Measurements from ENCODE around the gene WNT10A. TPM values are rescaled to one million over a fixed set of nuclear protein-coding genes. Genes with fewer than 3 reads are reported as not detected.

WNT10A gene
- total RNA-seq, 2 experiments from 2014 or later, result 4.8 to 6.6 TPM

DNA sequence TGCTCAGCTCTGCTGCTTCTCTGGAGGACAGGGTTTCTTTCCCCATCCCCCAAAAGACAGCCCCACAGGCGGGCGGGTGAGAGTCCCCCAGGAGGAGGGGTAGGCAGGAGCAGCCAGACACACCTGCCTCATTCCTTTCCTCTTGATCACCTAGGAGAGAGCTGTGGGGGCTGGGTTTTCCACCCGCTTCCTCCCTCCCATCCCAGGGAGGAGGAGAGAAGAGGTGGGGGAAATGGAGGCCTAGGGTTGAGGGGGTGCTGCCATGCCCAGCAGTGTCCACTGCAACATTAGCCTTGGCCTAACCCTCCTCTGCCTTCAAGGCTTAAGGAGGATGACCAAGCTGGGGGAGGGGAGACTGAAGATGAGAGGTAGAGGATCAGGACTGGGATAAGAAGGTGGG lies 14.7 kb downstream of the WNT10A start:
- H3K4me1 Mint-ChIP-seq (ENCODE audit: low read depth), result peaks cover 60% of the 10 kb centered on the region
- H3K27me3 Mint-ChIP-seq, result peaks cover 14% of the 10 kb centered on the region
- intact Hi-C loops (cut with DNase I, micrococcal nuclease), result no loop called here
- CTCF ChIA-PET, result interaction anchor here (0.7 to 11.9 kb wide), 3 partner anchors 15 to 400 kb away, joined by 3 to 500 read pairs (median 26); partner anchors contain the start of gene WNT10A
- H3K36me3 Mint-ChIP-seq (ENCODE audit: low read depth), result no peaks in the 10 kb centered on the region
- ATAC-seq (ENCODE audit: poor library complexity), result no peak
- POLR2A ChIA-PET, result interaction anchor here (0.8 to 10.3 kb wide), 3 partner anchors 17 to 224 kb away, joined by 4 to 455 read pairs (median 6); partner anchors contain the start of genes RNF25, STK36 and WNT10A
- Histone ChIP-seq H3K9me3 (ENCODE audit: control insufficient read depth in 1 of 2, insufficient read depth in 1 of 2, low read length in 2 of 2) (no peaks in the 10 kb centered on the region), H3K27ac (ENCODE audit: low read depth in 1 of 2, low read length in 2 of 2) (peak overlapping the region in 1 of 2 donors; percentile 74), H3K36me3 (ENCODE audit: insufficient read depth, low read length) (peaks cover 3% of the 10 kb centered on the region), H3K27me3 (ENCODE audit: control insufficient read depth in 1 of 2, insufficient read depth in 2 of 2, low read length in 2 of 2) (peaks cover 6 to 7% of the 10 kb centered on the region in 2 experiments), H3K4me3 (ENCODE audit: low read length) (no peak overlapping the region), H3K4me1 (ENCODE audit: insufficient read depth, low read length) (peaks cover 73% of the 10 kb centered on the region)
- H3K9me3 Mint-ChIP-seq, result no peaks in the 10 kb centered on the region
- no peak for TF ChIP-seq CTCF (IDR thresholded peaks at IDR 0.05)
- H3K4me3 Mint-ChIP-seq, result peak overlapping the region; percentile 78
- no peak for DNase-seq
- H3K27ac Mint-ChIP-seq, result peak overlapping the region; percentile 91

GRCh38 chr2:218895759-218896500 lies 15.3 kb downstream of the WNT10A start:
- Histone ChIP-seq H3K36me3 (ENCODE audit: insufficient read depth, low read length) (peaks cover 3% of the 10 kb centered on the region), H3K4me3 (ENCODE audit: low read length) (peak overlapping the region; percentile 61), H3K27ac (ENCODE audit: low read depth in 1 of 2, low read length in 2 of 2) (peak overlapping the region; percentile 74 to 95), H3K9me3 (ENCODE audit: control insufficient read depth in 1 of 2, insufficient read depth in 1 of 2, low read length in 2 of 2) (no peaks in the 10 kb centered on the region), H3K27me3 (ENCODE audit: control insufficient read depth in 1 of 2, insufficient read depth in 2 of 2, low read length in 2 of 2) (peaks cover 6 to 12% of the 10 kb centered on the region in 2 experiments), H3K4me1 (ENCODE audit: insufficient read depth, low read length) (peaks cover 73% of the 10 kb centered on the region)
- Mint-ChIP-seq H3K4me3 (peak overlapping the region; percentile 78), H3K4me1 (ENCODE audit: low read depth) (peaks cover 54% of the 10 kb centered on the region), H3K9me3 (no peaks in the 10 kb centered on the region), H3K36me3 (ENCODE audit: low read depth) (no peaks in the 10 kb centered on the region), H3K27ac (peak overlapping the region; percentile 91), H3K27me3 (peaks cover 21% of the 10 kb centered on the region)
- ChIA-PET POLR2A (interaction anchor here (1.0 to 10.3 kb wide), 4 partner anchors 13 to 349 kb away, joined by 4 to 455 read pairs (median 5); partner anchors contain the start of genes GLB1L, RNF25, STK16 and STK36), CTCF (interaction anchor here (0.7 to 11.9 kb wide), 6 partner anchors 15 to 399 kb away, joined by 3 to 500 read pairs (median 16); partner anchors contain the start of genes TTLL4 and WNT10A)
- DNase-seq (peak in 1 of 14 experiments; percentile 26), ATAC-seq (ENCODE audit: poor library complexity) (peak; percentile 1)
- no peak for TF ChIP-seq CTCF (IDR thresholded peaks at IDR 0.05)
- intact Hi-C loops (cut with DNase I, micrococcal nuclease), result loop anchor here in 1 of 2 experiments (1.0 kb wide), 1 partner anchor 16 kb away; the partner anchor contains the start of gene WNT10A

- Histone ChIP-seq H3K9me3 (ENCODE audit: control insufficient read depth in 1 of 2, insufficient read depth in 1 of 2, low read length in 2 of 2) (no peaks in the 10 kb centered on the region), H3K27ac (ENCODE audit: low read depth in 1 of 2, low read length in 2 of 2) (peak overlapping the region; percentile 74 to 95), H3K4me3 (ENCODE audit: low read length) (peak overlapping the region; percentile 61), H3K27me3 (ENCODE audit: control insufficient read depth in 1 of 2, insufficient read depth in 2 of 2, low read length in 2 of 2) (peaks cover 10 to 18% of the 10 kb centered on the region in 2 experiments), H3K36me3 (ENCODE audit: insufficient read depth, low read length) (peaks cover 3% of the 10 kb centered on the region), H3K4me1 (ENCODE audit: insufficient read depth, low read length) (peaks cover 67% of the 10 kb centered on the region)
- peak; percentile 56 for ATAC-seq (ENCODE audit: poor library complexity)
- no peak for TF ChIP-seq CTCF (IDR thresholded peaks at IDR 0.05)
- intact Hi-C loops (cut with DNase I, micrococcal nuclease), result loop anchor here in 1 of 2 experiments (1.0 kb wide), 2 partner anchors 12 to 16 kb away; partner anchors contain the start of gene WNT10A
- ChIA-PET CTCF (interaction anchor here (1.0 to 11.9 kb wide), 10 partner anchors 14 to 491 kb away, joined by 4 to 500 read pairs (median 12); partner anchors contain the start of genes DNPEP, TTLL4 and WNT10A), POLR2A (interaction anchor here (0.8 to 10.3 kb wide), 7 partner anchors 12 to 500 kb away, joined by 3 to 455 read pairs (median 4); partner anchors contain the start of genes CNPPD1, GLB1L, RNF25 and STK16)
- H3K27ac Mint-ChIP-seq, result peak overlapping the region; percentile 91
- H3K27me3 Mint-ChIP-seq, result peaks cover 27% of the 10 kb centered on the region
- no peaks in the 10 kb centered on the region for H3K36me3 Mint-ChIP-seq (ENCODE audit: low read depth)
- peak; percentile 59 to 97 (median 76) for DNase-seq
- H3K4me3 Mint-ChIP-seq, result peak overlapping the region; percentile 78
- no peaks in the 10 kb centered on the region for H3K9me3 Mint-ChIP-seq
- H3K4me1 Mint-ChIP-seq (ENCODE audit: low read depth), result peaks cover 54% of the 10 kb centered on the region
Measured at GRCh38 chr2:218896501-218897393, 16.1 kb downstream of the WNT10A start.
